ENCODE measurements around the gene CAB39.

DNA sequence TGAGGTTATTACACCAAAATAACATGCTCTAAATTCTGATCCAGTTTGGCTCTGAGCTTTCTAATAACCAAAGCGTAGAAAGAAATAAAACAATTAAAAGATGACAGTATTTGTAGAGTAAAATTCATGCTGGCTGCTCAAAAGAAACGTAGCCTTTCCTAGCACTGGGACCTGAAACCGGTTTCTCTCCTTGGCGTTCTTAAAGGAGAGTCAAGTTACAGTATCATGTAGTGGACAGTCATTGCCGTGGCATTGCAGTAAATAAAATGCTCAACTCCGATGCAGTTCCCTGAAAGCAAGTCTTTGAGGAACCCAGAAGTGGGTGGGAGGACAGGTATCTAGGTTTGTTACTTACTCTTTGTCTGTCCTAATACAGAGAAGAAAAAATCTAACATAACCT, 99.4 kb downstream of the CAB39 start:
- TF ChIP-seq, protein P1, sequence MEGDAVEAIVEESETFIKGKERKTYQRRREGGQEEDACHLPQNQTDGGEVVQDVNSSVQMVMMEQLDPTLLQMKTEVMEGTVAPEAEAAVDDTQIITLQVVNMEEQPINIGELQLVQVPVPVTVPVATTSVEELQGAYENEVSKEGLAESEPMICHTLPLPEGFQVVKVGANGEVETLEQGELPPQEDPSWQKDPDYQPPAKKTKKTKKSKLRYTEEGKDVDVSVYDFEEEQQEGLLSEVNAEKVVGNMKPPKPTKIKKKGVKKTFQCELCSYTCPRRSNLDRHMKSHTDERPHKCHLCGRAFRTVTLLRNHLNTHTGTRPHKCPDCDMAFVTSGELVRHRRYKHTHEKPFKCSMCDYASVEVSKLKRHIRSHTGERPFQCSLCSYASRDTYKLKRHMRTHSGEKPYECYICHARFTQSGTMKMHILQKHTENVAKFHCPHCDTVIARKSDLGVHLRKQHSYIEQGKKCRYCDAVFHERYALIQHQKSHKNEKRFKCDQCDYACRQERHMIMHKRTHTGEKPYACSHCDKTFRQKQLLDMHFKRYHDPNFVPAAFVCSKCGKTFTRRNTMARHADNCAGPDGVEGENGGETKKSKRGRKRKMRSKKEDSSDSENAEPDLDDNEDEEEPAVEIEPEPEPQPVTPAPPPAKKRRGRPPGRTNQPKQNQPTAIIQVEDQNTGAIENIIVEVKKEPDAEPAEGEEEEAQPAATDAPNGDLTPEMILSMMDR (IDR thresholded peaks at IDR 0.05), result no peak
- TF ChIP-seq EP300 (IDR thresholded peaks at IDR 0.05), result no peak
- no peak for TF ChIP-seq POLR2A (IDR thresholded peaks at IDR 0.05)
